C4-2B (cell line): Measurements from ENCODE around the gene NR1I2.

Experiments used
- H3K27ac ChIP-seq: fragments of 450-650 bp; 2 replicates; pipeline ENCODE4 v1.5.1; 2017
- CTCF ChIP-seq: fragments of 450-650 bp; conservative IDR thresholded peaks from 2 replicates; pipeline ENCODE4 v1.5.1; 2017; ENCODE audit warnings: mild to moderate bottlenecking
- ZFX ChIP-seq: fragments of 450-650 bp; IDR thresholded peaks from 2 replicates; pipeline ENCODE4 v1.6.1; 2017

The NR1I2 gene

GRCh38 chr3:119818937-119819336 lies 37.0 kb downstream of the NR1I2 start:
- TF ChIP-seq CTCF (no peak), ZFX (no peak)
- H3K27ac ChIP-seq: no peak overlapping the region

GRCh38 chr3:119819806-119820205 lies 37.9 kb downstream of the NR1I2 start:
- TF ChIP-seq ZFX (no peak), CTCF (no peak)
- H3K27ac ChIP-seq: no peak overlapping the region

- H3K27ac ChIP-seq: no peak overlapping the region
- no peak for TF ChIP-seq ZFX
- no peak for TF ChIP-seq CTCF
Measured at GRCh38 chr3:119825820-119826219, 43.9 kb downstream of the NR1I2 start.

GRCh38 chr3:119826711-119827608 lies 45.1 kb downstream of the NR1I2 start:
- no peak overlapping the region for H3K27ac ChIP-seq
- no peak for TF ChIP-seq ZFX
- TF ChIP-seq CTCF: no peak

- TF ChIP-seq CTCF: no peak
- H3K27ac ChIP-seq: no peak overlapping the region
Measured at GRCh38 chr3:119829420-119829819, 47.5 kb downstream of the NR1I2 start.

GRCh38 chr3:119831022-119831421 lies 49.1 kb downstream of the NR1I2 start:
- no peak overlapping the region for H3K27ac ChIP-seq
- TF ChIP-seq CTCF: peak; percentile 60
- no peak for TF ChIP-seq ZFX

- no peak overlapping the region for H3K27ac ChIP-seq
- TF ChIP-seq CTCF: no peak
- no peak for TF ChIP-seq ZFX
Measured at GRCh38 chr3:119831941-119832371, 50.1 kb downstream of the NR1I2 start.
